Heart right ventricle (tissue), 16 donors: ENCODE data around the gene ATP6V0A1. TPM values are rescaled to one million over a fixed set of nuclear protein-coding genes. Genes with fewer than 3 reads are reported as not detected.
"Not testable (repeated sequence)": the region's sequence is repeated elsewhere in the genome, so short reads cannot be mapped to it uniquely, and the experiment has no call there.

Source experiments
- ATAC-seq, 8 donors: fragments of 200-7000 bp; cut with Tn5 transposase; one replicate each; pipeline ENCODE4 v1.9.1; 2020; ENCODE audit warnings: mild to moderate bottlenecking in 8 of 8, moderate library complexity in 8 of 8, moderate number of reproducible peaks in 1 of 8
- DNase-seq, 2 donors: peaks; one replicate each; pipeline ENCODE4 v3.0.0-alpha.2; 2020
- H3K27ac ChIP-seq, 10 donors: fragments of 200-600 bp; sonication (generic) in 2 of 10; one replicate each; pipeline versions ENCODE4 v1.5.0 to v1.8.0; 2020 to 2022; ENCODE audit warnings: mild to moderate bottlenecking in 3 of 10
- H3K27me3 ChIP-seq, 7 donors: fragments of 200-600 bp; one replicate each; pipeline ENCODE4 v1.8.0; 2021 to 2022; ENCODE audit warnings: mild to moderate bottlenecking in 2 of 7
- H3K36me3 ChIP-seq, 9 donors: fragments of 200-600 bp; sonication (generic) in 1 of 9; one replicate each; pipeline versions ENCODE4 v1.5.0 to v1.8.0; 2020 to 2022; ENCODE audit warnings: mild to moderate bottlenecking in 2 of 9
- H3K4me1 ChIP-seq, 9 donors: fragments of 200-600 bp; sonication (generic) in 1 of 9; one replicate each; pipeline versions ENCODE4 v1.5.0 to v1.8.0; 2020 to 2022; ENCODE audit warnings: mild to moderate bottlenecking in 4 of 9
- H3K4me3 ChIP-seq, 10 donors: fragments of 200-600 bp; sonication (generic) in 2 of 10; one replicate each; pipeline versions ENCODE4 v1.5.0 to v1.8.0; 2020 to 2022; ENCODE audit warnings: mild to moderate bottlenecking in 7 of 10, moderate library complexity in 2 of 10
- H3K9me3 ChIP-seq, 11 donors: fragments of 200-600 bp in 10 of 11; sonication (generic) in 2 of 11; one replicate each; pipeline versions ENCODE4 v1.5.0 to v1.8.0; 2013 to 2022; ENCODE audit warnings: mild to moderate bottlenecking in 2 of 11, control low read depth in 1 of 11, moderate library complexity in 1 of 11
- CTCF ChIP-seq, 9 donors: fragments of 200-600 bp; sonication (generic) in 2 of 9; IDR thresholded peaks; one replicate each; pipeline versions ENCODE4 v1.5.0 to v1.8.0; 2021 to 2022; ENCODE audit warnings: antibody characterized with exemption in 9 of 9, mild to moderate bottlenecking in 5 of 9, moderate library complexity in 1 of 9
- WGBS, 2 donors: extraction: QIAGEN DNeasy Blood & Tissue Kit; methylation state at CpG; one replicate each; pipeline ENCODE4 v1.1.7; 2013; ENCODE audit warnings: inconsistent platforms in 1 of 2; 5-methylcytosine and 5-hydroxymethylcytosine counted together
- intact Hi-C, 10 donors: fragments of 100-400 bp; cut with DNase I; formaldehyde crosslinking; loops; one replicate each; pipeline versions ENCODE4 v1.11.1 to v1.14.2; 2022
- polyA plus RNA-seq, 2 donors: library from polyadenylated mRNA; stranded (reverse); fragments of 200-250 nt; gene quantifications; one replicate each; pipeline ENCODE4 v1.2.3, GENCODE V29; 2013
- total RNA-seq, 10 donors: library from RNA; stranded (reverse); fragmentation: NEBNext Ultra II Directional in 3 of 10; extraction: Animal tissue kit (Norgen Biotek cat#: 25700) in 3 of 10; gene quantifications; one replicate each; pipeline versions ENCODE4 v1.2.1 to v1.2.4, GENCODE V29; 2021 to 2023
- donor health status: Arrhythmogenic right ventricular cardiomyopathy.
- donor health status: ischemic (EF 13 %, LVEDD 7.1; RV severe dilation, severe dysfunction).
- donor health status: healthy with polysubstance abuse.
- donor health status: DM: no; HTN: yes; CAD: no.
- donor health status: DM: no; HTN: no; CAD: no.
- donor health status: ischemic (EF 25% LVEDD 6.9; RV normal size, moderate dysfunction).
- donor health status: ischemic (EF 25% LVEDD 5.7; RV mildly dilated, moderate dysfunction).
- donor health status: healthy.
- donor health status: DM: yes; HTN: yes; CAD: no.
- donor health status: Ischemic cardiomyopathy.
- donor health status: ischemic (EF 35%, LVEDD 5.7; RV mildly dilated, moderate dysfunction).
- donor health status: nonischemic (EF 11% LVEDD 7.7; RV severe dilation, severe dysfunction).
- donor health status: DM: yes; HTN: yes; CAD: no.
- donor health status: PGD.
- donor health status: ischemic (EF 29% LVEDD 5.4; RV normal size, mild dysfunction).
- donor health status: nonischemic (EF 23%, LVEDD 6.1; RV moderate dilation, normal function).

ATP6V0A1 gene
- total and polyA plus RNA-seq, 12 donors, result 28.1 to 48.5 (median 34.4) TPM

GRCh38 chr17:42548070-42548837, 89.6 kb downstream of the ATP6V0A1 start:
- H3K4me1 ChIP-seq, result peaks cover 5 to 31% (median 19%) of the 10 kb centered on the region in 9 donors
- peak overlapping the region in 4 of 10 donors; percentile 4 to 69 (median 44) for H3K27ac ChIP-seq
- H3K36me3 ChIP-seq, result peaks cover 0 to 25% (median 4%) of the 10 kb centered on the region in 9 donors
- WGBS, 2 donors, result 17 to 23% methylated on average over 71 to 73 of the region's 74 CpGs
- DNase-seq (peak in 1 of 2 donors; percentile 62), ATAC-seq (peak; percentile 13 to 50 (median 38))
- peak in 5 of 9 donors; percentile 17 to 41 (median 37) for TF ChIP-seq CTCF (IDR thresholded peaks at IDR 0.05)
- peak overlapping the region in 8 of 10 donors; percentile 8 to 46 (median 33) for H3K4me3 ChIP-seq
- no peaks in the 10 kb centered on the region for H3K9me3 ChIP-seq
- intact Hi-C loops, result no loop called here
- peaks cover 0 to 13% (median 0%) of the 10 kb centered on the region in 7 donors for H3K27me3 ChIP-seq

- ATAC-seq (no peak), DNase-seq (no peak)
- no peak for TF ChIP-seq CTCF (IDR thresholded peaks at IDR 0.05)
- Histone ChIP-seq H3K9me3 (no peaks in the 10 kb centered on the region), H3K4me1 (peaks cover 10 to 40% (median 28%) of the 10 kb centered on the region in 9 donors), H3K4me3 (no peak overlapping the region), H3K36me3 (peaks cover 0 to 18% (median under 1%) of the 10 kb centered on the region in 9 donors), H3K27me3 (peaks cover 0 to 13% (median 0%) of the 10 kb centered on the region in 7 donors), H3K27ac (no peak overlapping the region)
- intact Hi-C loops, result no loop called here
- 83 to 84% methylated on average over 14 of the region's 14 CpGs for WGBS, 2 donors
Observed at GRCh38 chr17:42548993-42549755, 90.5 kb downstream of the ATP6V0A1 start.

- Histone ChIP-seq H3K4me1 (peaks cover 7 to 44% (median 33%) of the 10 kb centered on the region in 9 donors), H3K27me3 (peaks cover 0 to 13% (median 0%) of the 10 kb centered on the region in 7 donors), H3K4me3 (peak within 1 kb of the TSS in 9 of 10 donors; percentile 69 to 96 (median 88)), H3K27ac (peak within 1 kb of the TSS in 6 of 10 donors; percentile 86 to 97 (median 92))
- intact Hi-C loops, H3K36me3 ChIP-seq, H3K9me3 ChIP-seq, ATAC-seq, DNase-seq: not testable (repeated sequence)
- 80 to 91% methylated on average over 14 to 15 of the region's 15 CpGs for WGBS, 2 donors
Observed at GRCh38 chr17:42552736-42553135, 94.1 kb downstream of the ATP6V0A1 start, which contains the start of gene HSD17B1. HSD17B1 (plus strand) TSS chr17:42552923; CDS start chr17:42552934, 11 bp downstream.

GRCh38 chr17:42553161-42553818, 94.6 kb downstream of the ATP6V0A1 start:
- TF ChIP-seq CTCF (IDR thresholded peaks at IDR 0.05), result no peak
- DNase-seq (peak in 1 of 2 donors; percentile 26), ATAC-seq (peak in 5 of 8 donors; percentile 1 to 34 (median 8))
- Histone ChIP-seq H3K4me3 (peak overlapping the region in 9 of 10 donors; percentile 69 to 96 (median 88)), H3K27me3 (peaks cover 0 to 9% (median 0%) of the 10 kb centered on the region in 7 donors), H3K9me3 (no peaks in the 10 kb centered on the region), H3K27ac (peak overlapping the region in 6 of 10 donors; percentile 86 to 97 (median 92)), H3K4me1 (peaks cover 7 to 39% (median 28%) of the 10 kb centered on the region in 9 donors), H3K36me3 (peaks cover 0 to 8% (median 0%) of the 10 kb centered on the region in 9 donors)
- intact Hi-C loops, result no loop called here
- 65 to 75% methylated on average over 45 of the region's 45 CpGs for WGBS, 2 donors
